GM21360 (cell line): ENCODE measurements around the gene HES3.

Experiments used
- ATAC-seq: cut with Tn5 transposase; IDR thresholded peaks from one replicate; pipeline ENCODE4 v1.9.1; 2021; ENCODE audit warnings: mild to moderate bottlenecking, moderate library complexity; ENCODE audit not compliant: unreplicated experiment

HES3 gene

DNA sequence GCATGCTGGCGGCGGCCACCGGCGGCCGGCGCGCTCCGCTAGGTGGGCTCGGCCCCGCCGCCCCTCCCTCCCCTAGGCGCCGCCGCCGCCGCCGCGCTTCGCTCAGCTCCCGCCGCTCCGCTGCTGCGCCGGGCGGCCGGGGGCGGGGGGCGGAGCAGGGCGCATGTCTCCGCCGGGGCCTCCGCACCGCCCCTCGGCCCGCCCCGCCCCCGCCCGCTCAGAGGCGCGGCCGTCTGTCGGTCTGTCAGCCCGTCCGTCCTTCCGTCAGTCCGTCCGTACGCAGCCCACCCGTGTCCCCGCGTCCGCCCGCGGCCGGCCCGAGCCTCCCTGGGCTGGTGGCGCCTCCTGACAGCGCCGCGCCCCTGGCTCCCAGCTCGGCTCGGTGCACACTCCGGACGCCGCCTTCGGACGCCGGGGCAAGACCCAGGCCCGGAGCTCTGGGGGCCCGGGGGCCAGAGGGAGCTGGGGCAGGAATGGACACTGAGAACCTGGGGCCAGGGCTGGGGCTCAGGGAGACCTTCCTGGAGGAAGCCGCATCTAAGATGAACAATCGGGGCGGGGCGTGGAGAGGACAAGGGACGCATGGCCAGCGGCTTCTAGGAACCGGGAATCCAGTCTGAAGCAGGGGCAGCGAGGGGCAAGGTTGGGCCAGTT lies 17.1 kb downstream of the HES3 start, which contains the start of gene GPR153:
Gene GPR153 (minus strand): TSS at position 138 of the 654 bp plus-strand sequence. CDS start 6,193 bp downstream, outside the sequence.
- peak; percentile 42 for ATAC-seq

DNA sequence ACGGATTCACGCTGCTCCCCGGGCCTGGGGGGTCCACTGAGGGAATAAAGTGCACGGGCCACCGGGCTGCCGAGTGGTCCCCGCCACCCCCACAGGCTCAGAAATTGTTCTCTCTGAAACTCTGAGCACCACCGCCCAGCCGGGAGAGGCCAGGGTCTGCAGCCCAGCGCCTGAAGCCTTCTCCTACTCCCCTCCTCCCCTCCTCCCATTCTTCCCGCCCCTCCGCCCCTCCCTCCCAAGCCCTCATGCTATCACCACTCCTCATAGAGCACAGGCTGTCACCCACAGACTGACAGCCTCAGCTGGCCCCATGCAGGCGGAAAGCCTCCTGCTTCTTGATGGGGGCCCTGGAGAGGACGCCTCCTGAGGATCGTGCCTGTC lies 17.6 kb downstream of the HES3 start:
- ATAC-seq: no peak

DNA sequence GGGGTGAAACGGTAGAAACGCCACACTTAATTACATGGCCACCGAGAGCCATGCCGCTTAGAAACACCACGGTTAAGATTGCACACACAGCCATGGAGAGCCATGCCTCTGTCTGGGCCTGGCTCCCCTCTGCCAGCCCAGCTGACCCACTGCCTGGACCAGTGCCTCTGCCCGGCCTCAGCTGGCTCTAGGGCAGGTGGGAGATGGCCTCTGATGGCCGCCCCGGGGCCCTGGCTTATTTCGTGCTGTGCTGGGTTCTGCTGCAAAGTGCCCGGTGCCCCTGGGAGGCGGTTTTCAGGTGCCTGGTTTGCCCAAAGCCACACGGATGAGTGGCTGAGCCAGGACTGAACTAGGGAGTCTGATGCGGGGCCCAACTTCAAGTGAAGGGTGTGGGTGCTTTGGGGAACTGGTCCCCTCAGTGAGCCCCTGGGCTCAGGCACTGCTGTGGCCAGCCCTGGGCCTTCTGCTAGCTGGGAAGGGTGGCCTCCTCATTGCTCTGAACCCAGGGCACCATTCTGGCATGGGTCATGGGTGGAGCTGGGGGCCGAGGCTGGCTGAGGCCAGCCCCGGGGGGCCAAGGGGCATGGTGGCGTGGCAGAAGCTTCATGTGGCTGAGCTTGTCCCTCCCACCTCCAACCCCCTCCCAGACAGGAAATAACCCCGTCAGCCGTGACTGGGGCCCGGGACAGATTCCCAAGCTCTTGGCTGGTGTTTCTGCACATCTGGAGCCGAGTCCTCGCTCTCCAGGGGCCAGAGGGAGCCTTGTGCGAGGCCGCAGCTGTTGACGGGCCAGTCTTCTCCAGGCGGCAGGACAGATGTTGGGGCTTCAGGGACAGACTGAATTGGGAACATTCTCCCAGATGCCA lies 18.8 kb downstream of the HES3 start:
- ATAC-seq: no peak

GRCh38 chr1:6263716-6264115 lies 19.7 kb downstream of the HES3 start:
- no peak for ATAC-seq

DNA sequence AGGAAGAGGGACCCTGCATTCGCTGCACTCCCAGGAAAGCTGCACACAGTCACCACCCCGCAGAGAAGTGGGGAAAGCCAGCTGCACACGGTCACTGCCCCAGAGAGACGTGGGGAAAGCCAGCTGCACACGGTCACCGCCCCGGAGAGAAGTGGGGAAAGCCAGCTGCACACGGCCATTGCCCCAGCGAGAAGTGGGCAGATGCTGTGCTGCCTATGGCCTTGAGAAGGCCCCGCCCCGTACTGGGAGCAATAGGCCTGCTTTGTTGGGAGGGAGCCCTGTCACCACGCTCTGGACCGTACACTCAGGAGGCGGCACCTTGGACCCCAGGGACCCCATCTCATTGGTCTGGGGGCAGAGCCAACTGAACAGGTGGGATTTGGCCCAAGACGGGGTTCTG lies 21.2 kb downstream of the HES3 start:
- ATAC-seq: no peak

GRCh38 chr1:6266641-6267040 lies 22.7 kb downstream of the HES3 start:
- no peak for ATAC-seq

DNA sequence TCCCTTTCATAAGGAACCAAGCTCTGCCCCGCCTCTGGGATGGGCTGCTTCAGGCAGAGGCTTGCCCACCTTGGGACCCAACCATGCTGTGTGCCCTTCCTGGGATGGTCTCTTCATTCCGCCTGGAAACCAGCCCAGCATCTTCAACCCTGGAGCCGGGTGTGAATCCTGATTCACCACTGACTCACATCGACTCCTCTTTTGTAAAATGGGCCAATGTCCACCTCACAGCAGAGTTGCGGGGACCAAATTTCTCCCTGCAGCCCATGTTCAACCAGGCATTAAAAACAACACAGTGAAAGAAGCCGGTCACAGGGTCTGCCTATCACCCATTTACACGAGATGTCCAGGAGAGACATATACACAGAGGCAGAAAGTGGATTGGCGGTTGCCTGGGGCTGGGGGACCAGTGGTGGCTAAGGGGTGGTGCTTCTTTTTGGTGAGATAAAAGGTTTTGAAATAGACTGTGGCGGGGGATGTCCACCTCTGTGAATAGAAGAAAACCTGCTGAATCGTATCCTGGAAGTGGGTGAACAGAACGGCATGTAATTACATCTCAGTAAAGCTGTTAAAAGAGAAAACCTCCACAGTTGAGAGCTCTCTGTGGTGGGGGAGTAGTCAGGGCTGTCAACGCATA lies 23.8 kb downstream of the HES3 start:
- ATAC-seq: no peak

GRCh38 chr1:6268415-6268814 lies 24.4 kb downstream of the HES3 start:
- no peak for ATAC-seq

DNA sequence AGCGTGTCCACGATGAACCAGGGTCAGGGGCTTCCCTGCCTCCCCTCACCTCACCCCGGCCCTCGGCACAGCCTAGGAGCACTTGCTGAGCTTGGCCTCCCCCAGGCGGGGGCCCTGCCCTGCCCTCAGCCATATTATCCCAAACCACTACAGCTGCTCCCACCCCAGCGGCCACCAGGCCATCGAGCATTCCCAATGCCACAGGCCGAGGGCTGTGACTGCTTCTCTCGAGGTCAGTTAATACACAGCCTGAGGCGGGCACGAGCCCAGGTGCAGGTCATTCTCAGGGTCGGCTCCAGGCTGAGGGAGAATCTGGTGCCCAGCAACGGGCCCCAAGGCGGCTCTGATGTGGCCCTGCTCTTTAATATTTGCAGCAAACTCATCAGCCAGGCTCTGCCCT lies 25.3 kb downstream of the HES3 start:
- ATAC-seq: no peak

DNA sequence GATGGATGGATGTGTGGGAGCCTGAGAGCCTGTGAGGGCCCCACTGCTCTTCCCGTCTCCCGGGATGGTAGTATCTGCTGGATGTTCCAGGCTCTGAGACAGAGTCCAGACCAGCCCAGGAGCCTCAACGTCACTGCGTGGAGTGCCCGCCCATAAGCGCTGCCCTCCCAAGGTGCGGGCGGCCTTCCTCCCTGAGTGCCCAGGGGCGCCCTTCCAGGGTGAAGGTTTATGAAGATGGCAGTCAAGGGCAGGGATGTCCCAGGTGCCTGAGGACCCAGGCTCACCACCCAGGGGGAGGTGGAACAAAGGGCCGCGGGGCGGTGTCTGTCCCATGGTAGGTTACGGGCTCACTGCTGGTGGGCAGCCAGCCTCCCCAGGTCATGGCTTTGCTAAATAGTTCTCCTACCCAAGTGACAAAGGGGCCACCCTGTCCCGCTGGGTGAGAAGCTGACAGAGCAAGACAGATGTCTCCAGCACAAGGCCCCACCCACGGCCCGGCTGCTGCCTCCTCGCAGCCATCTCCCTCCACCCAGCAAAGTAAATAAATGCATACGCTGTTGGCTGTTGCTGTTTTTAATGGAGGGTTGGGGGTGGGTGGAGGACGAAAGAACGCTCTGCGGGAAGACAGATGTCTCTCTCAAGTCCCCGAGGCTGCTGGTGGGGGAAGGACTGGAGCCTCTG lies 25.9 kb downstream of the HES3 start:
- ATAC-seq: no peak

DNA sequence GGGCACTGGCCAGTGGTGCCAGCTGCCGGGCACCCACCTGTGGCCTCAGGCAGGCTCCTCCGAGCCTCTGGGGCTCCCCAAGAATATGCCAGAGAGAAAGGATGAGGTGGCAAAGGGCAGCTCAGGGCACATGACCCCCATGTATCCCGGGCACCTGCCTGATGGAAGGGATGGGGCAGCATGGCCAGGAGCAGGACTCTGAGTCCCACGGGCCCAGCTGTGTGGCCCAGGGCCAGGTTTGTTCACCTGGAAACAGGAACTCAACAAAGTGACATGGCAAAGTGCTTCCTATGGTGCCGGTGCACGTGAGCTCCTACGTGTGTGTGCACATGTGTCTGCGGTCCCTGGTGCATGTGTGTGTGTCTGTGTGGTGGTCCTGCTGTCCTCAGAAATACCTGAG lies 26.4 kb downstream of the HES3 start:
- ATAC-seq: no peak

GRCh38 chr1:6271006-6271405 lies 27.0 kb downstream of the HES3 start:
- ATAC-seq: no peak

GRCh38 chr1:6271554-6271953 lies 27.6 kb downstream of the HES3 start:
- no peak for ATAC-seq

DNA sequence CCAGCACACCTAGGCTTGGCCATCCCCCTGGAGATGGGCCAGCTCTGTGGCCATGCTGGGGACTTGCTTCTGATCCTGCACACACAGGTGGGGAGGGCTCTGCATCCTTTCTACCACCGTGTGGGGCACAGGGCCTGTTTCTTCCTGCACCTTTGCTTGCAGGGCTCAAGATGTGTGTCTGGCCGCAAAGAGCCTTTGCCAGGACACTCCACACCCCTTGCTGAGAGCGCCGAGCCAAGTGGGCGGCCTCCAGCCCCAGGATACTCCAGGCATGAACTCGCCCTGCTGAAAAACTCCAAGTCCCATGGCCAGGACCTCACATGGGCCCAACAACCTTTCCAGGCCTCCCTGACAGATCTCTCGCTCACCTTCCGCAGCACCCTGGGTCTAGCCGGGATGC lies 28.5 kb downstream of the HES3 start:
- no peak for ATAC-seq

GRCh38 chr1:6272868-6273267 lies 28.9 kb downstream of the HES3 start:
- no peak for ATAC-seq

GRCh38 chr1:6273380-6273891 lies 29.5 kb downstream of the HES3 start:
- no peak for ATAC-seq

DNA sequence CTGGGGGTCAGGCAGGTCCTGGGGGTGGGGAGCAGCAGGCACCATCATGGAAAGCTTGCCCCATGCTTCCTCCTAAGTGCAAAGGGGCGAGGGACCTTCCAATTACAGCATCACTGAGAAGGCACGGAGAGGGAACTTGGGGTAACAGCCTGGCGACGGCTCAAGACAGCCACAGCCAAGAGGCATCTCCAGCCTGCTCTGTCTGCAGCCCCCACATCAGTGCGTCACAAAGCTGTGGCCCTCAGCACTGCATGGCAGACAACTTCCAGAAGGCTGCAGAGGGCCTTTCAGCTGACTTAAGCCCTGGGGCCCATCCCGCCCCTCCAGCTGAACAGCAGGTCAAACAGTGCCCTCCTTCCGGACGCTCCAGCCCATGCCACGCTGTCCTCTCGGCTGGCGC lies 30.1 kb downstream of the HES3 start:
- ATAC-seq: no peak

- no peak for ATAC-seq
Measured at GRCh38 chr1:6274622-6275139, 30.7 kb downstream of the HES3 start.

DNA sequence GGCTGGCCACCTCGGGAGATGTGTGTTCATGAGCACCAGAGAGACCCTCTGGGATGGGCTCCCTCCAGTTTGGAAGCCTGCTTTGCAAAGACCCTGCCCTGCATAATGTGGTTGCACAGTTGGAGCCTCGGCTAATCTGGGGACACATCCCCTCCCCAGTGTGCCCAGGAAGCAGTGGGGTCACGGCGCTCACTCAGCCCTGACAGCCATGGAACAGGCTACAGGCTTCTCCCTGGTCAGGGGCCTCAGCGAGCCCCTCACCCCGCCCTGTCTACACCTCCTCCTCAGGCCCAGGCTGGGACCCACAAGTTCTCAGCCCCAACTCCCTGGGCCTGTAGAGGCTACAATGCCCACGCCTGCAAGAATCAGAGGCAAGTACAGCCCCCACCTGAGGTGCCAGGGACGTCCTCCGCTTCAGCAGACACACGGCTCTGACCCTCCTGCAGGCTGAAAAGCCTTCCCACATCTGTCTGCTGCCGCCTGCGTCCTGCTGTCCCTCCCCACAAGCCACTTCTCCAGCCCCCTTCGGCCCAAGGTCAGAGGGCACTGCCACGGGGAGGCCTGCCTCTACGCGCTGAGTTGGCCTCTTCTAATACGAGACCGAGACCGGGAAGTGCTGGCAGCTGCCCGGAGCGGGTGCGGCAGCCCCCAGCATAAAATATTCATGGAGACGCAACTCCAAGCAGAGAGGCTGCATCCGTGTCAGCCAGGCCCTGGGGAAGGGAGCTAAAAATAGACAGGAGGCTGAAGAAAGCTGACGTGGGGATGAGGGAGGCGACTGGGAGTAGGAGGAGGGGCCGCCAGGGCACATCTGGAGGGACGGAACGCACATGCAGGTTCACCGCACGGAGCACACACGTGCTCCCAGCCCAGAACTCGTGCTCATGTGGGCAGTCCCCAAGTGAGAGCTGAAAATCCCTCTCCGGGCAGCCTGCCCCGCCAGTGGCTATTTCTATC lies 32.1 kb downstream of the HES3 start:
- no peak for ATAC-seq
